ENCODE measurements around the gene TMED6. TPM values are rescaled to one million over a fixed set of nuclear protein-coding genes. Genes with fewer than 3 reads are reported as not detected.

TMED6 gene
- total and polyA plus RNA-seq, 2 of the 8 experiments (the other 6 are each of a cell fraction or from before 2014, with no cell fraction given) = not detected

DNA sequence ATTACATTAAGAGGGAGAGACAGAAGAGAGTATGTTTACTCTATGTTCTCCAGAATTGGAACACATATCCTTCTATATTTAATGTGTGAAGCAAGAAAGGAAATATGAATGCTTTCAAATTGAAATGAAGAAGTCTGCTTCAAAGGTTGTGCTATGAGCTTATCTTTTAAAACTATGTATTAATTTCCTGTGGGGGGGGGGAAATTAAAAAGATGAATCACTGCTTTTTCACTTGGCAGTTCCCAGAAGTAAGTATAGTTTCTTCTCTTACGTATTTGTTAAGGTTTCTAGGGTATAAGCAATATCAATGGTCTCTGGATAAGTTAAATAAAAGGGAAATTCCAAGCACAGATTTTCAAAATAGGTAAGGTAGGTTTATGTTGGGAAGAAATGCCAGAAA is 27.2 kb upstream of the TMED6 start:
- Histone ChIP-seq H3K4me1 (replicated peaks in 1 of 4; ENCODE audit: control insufficient read depth in 3 of 4, insufficient read depth in 4 of 4, low read length in 3 of 4) (no peaks in the 10 kb centered on the region), H2BK5ac (ENCODE audit: low read depth, low read length) (no peak overlapping the region), H3K4me3 (ENCODE audit: extremely low read depth in 1 of 4, insufficient read depth in 2 of 4, low read depth in 3 of 4, low read length in 4 of 4) (no peak overlapping the region), H2BK15ac (ENCODE audit: low read length) (no peak overlapping the region), H3K56ac (replicated peaks; ENCODE audit: insufficient read length, low read depth, low read length) (no peak overlapping the region), H4K91ac (replicated peaks; ENCODE audit: insufficient read length, low read length) (no peak overlapping the region), H3K4me2 (ENCODE audit: insufficient read depth in 1 of 2, low read depth in 2 of 2, low read length in 2 of 2) (no peak overlapping the region), H2AFZ (ENCODE audit: low read length) (no peak overlapping the region), H2BK20ac (ENCODE audit: low read length) (no peak overlapping the region), H3K36me3 (ENCODE audit: control insufficient read depth in 2 of 4, insufficient read depth in 4 of 4, low read length in 3 of 4) (peaks cover 12 to 50% (median 31%) of the 10 kb centered on the region in 4 experiments), H3K23me2 (ENCODE audit: low read depth, low read length) (no peaks in the 10 kb centered on the region), H3K4ac (replicated peaks; ENCODE audit: insufficient read length, low read depth, low read length) (no peak overlapping the region), H3K14ac (ENCODE audit: insufficient read length) (no peak overlapping the region), H3K9ac (replicated peaks in 1 of 4; ENCODE audit: extremely low read depth in 1 of 4, low read depth in 3 of 4, low read length in 3 of 4) (no peak overlapping the region), H2BK12ac (ENCODE audit: low read depth, low read length) (no peak overlapping the region), H4K20me1 (replicated peaks in 1 of 2; ENCODE audit: control insufficient read depth in 1 of 2, insufficient read depth in 2 of 2, low read length in 2 of 2) (peaks cover 0 to 2% of the 10 kb centered on the region in 2 experiments), H3K79me1 (ENCODE audit: low read depth, low read length) (no peaks in the 10 kb centered on the region), H3K23ac (ENCODE audit: insufficient read length) (no peak overlapping the region), H4K5ac (ENCODE audit: insufficient read length, low read depth, low read length) (no peak overlapping the region), H2BK120ac (replicated peaks; ENCODE audit: low read depth, low read length) (no peak overlapping the region), H3K18ac (ENCODE audit: extremely low read depth, low read length) (no peak overlapping the region), H2AK5ac (ENCODE audit: low read depth, low read length) (no peak overlapping the region), H3K79me2 (ENCODE audit: control insufficient read depth in 1 of 2, insufficient read depth in 2 of 2, low read length in 2 of 2) (peaks cover 0 to 18% of the 10 kb centered on the region in 2 experiments; a peak in 2 of 4 replicates), H3K27ac (ENCODE audit: low read depth, low read length) (no peak overlapping the region), H3K27me3 (replicated peaks in 1 of 4; ENCODE audit: control insufficient read depth in 3 of 4, extremely low read depth in 1 of 4, insufficient read depth in 3 of 4, low read length in 3 of 4) (no peaks in the 10 kb centered on the region), H3K9me3 (ENCODE audit: insufficient read depth in 2 of 2, low read depth in 1 of 2, low read length in 1 of 2) (no peaks in the 10 kb centered on the region), H4K8ac (ENCODE audit: extremely low read depth, insufficient read depth, low read length) (no peak overlapping the region)
- CTCF ChIA-PET (ENCODE audit: partially characterized antibody) = interaction anchor here (0.5 kb wide), 1 partner anchor 17 kb away, joined by 3 read pairs; no protein-coding TSS in a partner anchor
- WGBS, 2 experiments (ENCODE audit: extremely low coverage in 1 of 2, insufficient coverage in 1 of 2, insufficient read length in 1 of 2, insufficient replicate concordance in 2 of 2, low coverage in 1 of 2, low lambda C conversion rate in 2 of 2, missing lambda C conversion rate in 1 of 2) = 100% methylated on average over 1 of the region's 1 CpG; no CpG with 5 or more reads in 1 of the 2 experiments
- POLR2A ChIA-PET (ENCODE audit: partially characterized antibody) = interaction anchor here (0.6 to 1.2 kb wide), 4 partner anchors 11 to 375 kb away, joined by 3 read pairs; no protein-coding TSS in a partner anchor
- FAIRE-seq (no peak), DNase-seq (ENCODE audit: low read depth in 1 of 2, low spot score in 2 of 2) (no peak)
- no peak for TF ChIP-seq CTBP2 (IDR thresholded peaks at IDR 0.05; ENCODE audit: borderline replicate concordance, insufficient read depth, insufficient read length, low read length)
- TF ChIP-seq, protein P1, sequence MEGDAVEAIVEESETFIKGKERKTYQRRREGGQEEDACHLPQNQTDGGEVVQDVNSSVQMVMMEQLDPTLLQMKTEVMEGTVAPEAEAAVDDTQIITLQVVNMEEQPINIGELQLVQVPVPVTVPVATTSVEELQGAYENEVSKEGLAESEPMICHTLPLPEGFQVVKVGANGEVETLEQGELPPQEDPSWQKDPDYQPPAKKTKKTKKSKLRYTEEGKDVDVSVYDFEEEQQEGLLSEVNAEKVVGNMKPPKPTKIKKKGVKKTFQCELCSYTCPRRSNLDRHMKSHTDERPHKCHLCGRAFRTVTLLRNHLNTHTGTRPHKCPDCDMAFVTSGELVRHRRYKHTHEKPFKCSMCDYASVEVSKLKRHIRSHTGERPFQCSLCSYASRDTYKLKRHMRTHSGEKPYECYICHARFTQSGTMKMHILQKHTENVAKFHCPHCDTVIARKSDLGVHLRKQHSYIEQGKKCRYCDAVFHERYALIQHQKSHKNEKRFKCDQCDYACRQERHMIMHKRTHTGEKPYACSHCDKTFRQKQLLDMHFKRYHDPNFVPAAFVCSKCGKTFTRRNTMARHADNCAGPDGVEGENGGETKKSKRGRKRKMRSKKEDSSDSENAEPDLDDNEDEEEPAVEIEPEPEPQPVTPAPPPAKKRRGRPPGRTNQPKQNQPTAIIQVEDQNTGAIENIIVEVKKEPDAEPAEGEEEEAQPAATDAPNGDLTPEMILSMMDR (IDR thresholded peaks at IDR 0.05; ENCODE audit: control extremely low read depth in 1 of 3, insufficient read depth in 1 of 3, low read depth in 1 of 3, low read length in 3 of 3) = no peak
- no peak for TF ChIP-seq SP2 (IDR thresholded peaks at IDR 0.05; ENCODE audit: low read length)
- TF ChIP-seq CHD1 (IDR thresholded peaks at IDR 0.05; ENCODE audit: low read depth, low read length) = no peak
- no peak for TF ChIP-seq RBBP5 (IDR thresholded peaks at IDR 0.05; ENCODE audit: borderline replicate concordance, low read depth, low read length)
- TF ChIP-seq POU5F1 (IDR thresholded peaks at IDR 0.05; ENCODE audit: low read depth, low read length) = no peak
- no peak for TF ChIP-seq POLR2AphosphoS5 (IDR thresholded peaks at IDR 0.05; ENCODE audit: low read depth, low read length)
- TF ChIP-seq EGR1 (IDR thresholded peaks at IDR 0.05; ENCODE audit: borderline replicate concordance, low read depth, low read length) = no peak
- TF ChIP-seq, protein P2, sequence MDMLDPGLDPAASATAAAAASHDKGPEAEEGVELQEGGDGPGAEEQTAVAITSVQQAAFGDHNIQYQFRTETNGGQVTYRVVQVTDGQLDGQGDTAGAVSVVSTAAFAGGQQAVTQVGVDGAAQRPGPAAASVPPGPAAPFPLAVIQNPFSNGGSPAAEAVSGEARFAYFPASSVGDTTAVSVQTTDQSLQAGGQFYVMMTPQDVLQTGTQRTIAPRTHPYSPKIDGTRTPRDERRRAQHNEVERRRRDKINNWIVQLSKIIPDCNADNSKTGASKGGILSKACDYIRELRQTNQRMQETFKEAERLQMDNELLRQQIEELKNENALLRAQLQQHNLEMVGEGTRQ (IDR thresholded peaks at IDR 0.05; ENCODE audit: low read length) = no peak
- TF ChIP-seq EP300 (IDR thresholded peaks at IDR 0.05; ENCODE audit: borderline replicate concordance in 1 of 2, low read depth in 2 of 2, low read length in 2 of 2) = no peak
